ENCODE data around the gene ST6GALNAC6.

The ST6GALNAC6 gene, protein sequence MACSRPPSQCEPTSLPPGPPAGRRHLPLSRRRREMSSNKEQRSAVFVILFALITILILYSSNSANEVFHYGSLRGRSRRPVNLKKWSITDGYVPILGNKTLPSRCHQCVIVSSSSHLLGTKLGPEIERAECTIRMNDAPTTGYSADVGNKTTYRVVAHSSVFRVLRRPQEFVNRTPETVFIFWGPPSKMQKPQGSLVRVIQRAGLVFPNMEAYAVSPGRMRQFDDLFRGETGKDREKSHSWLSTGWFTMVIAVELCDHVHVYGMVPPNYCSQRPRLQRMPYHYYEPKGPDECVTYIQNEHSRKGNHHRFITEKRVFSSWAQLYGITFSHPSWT

DNA sequence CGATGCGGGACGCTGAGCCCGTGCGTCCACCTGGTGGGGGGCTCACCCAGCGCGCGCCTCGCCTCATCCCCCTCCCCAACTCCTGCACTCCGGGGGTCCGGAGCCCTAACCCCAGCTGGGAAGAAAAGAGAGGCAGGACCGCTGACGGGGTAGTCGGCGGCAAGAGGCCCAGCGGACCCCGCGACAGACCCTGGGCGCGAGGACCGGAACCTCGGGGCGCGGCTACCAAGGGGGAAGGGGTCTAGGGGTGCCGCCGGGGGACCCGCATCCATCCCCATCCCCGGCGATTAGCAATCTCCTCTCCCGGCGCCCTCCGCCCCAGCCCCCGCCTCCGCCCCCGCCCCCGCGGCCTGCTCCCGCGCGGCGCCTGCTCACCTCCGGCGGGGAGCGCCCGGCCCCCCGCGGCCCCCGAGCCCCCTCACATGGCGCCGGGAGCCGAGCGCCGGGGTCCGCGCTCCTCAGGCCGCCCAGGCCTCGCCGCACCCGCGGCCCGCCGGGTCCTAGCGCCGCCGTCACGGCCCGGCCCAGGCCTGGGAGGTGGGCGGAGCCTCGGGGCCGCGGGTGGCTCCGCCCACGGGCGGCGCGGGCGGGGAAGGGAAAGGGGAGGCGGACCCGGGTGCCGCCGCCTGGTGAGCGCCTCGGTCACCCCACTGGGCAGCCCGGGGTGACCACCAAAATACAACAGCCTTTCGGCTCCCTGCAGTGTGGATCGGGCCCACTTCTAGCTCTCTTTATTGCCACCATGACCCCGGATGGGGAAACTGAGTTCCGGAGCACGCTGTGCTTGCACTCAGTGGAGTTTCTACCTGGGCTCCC, at the start of gene ST6GALNAC6:
Gene ST6GALNAC6, minus strand, starts transcription at position 476 of the 816 bp plus-strand sequence. CDS start 1,622 bp downstream, outside the sequence.
- peak; percentile 73 for DNase-seq

DNA sequence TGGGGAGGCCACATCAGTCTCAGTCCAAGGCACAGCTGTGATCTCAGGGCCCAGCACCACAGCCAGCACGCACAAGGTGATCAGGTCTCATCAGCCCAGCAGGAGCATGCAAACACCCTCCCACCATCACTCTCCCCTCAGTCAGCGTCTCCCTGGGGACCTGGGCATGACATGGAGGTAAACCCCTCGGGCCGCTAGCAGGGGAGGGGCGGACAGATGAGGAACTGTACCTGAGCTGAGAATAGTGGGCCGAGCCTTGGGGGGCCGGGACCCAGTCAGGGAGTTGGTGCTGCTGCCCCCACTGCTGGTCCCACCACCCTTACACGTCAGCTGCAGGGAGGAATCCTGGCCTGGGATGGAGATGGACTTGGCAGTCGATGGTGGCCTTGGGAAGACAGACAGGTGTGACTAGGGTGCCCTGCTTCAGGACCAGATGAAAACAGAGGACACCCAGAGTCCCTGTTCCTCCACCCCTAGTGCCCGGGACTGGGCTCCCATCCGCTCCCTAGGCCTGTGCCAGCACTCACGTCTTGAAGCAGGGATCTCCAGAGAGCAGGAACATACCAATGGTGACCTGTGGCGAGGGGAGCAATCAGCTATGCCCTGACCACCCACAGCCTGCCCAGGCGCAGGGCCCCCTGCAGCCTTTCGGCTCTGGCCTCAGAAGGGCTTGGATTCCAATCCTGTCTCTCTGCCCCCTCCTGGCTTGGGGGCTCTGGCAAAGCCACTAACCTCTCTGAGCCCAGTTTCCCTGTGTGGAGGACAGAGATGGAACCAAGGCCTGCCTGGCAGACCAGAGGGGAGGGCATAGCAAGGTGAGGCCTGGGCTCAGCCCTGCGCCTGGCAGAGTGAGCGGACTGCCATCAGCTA, 48.7 kb upstream of the ST6GALNAC6 start:
- no peak for DNase-seq

DNA sequence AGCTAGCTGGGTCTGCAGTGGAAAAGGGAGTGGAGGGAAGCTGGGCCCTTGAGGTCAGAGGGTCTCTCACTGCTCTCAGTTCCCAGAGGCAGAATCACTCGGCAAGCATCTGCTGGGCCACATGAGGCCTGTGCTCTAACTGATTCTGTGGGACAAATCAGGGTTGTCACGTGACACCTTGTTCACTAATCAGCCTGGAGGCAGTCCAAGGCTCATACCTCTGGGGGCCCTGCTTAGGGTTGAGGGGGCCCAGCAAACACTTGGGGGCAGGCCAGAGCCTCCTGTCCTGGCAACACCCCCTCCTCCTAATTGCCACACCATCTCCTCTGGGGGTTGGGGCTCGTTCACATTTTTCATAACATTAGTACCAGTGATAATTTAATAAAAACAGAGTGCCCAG, 47.3 kb upstream of the ST6GALNAC6 start:
- DNase-seq: no peak

DNA sequence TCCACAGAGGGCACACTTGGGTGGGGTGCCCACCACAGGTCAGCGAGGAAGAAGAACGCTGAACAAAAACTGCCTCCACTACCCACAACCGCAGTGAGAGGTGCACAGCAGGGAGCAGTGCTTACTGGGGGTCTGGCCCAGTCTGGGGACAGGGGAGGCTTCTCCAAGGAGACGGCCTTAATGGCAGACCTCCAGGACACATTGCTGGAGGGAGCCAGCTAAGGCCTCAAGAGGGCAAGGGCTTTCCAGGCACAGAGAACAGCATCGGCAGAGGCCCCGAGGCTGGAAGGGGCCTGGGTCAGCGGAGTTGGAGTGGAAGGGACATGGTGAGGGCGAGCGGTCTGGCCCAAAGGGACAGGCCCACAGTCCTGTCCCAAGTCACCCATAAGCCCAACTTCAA, 46.5 kb upstream of the ST6GALNAC6 start:
- DNase-seq: no peak

DNA sequence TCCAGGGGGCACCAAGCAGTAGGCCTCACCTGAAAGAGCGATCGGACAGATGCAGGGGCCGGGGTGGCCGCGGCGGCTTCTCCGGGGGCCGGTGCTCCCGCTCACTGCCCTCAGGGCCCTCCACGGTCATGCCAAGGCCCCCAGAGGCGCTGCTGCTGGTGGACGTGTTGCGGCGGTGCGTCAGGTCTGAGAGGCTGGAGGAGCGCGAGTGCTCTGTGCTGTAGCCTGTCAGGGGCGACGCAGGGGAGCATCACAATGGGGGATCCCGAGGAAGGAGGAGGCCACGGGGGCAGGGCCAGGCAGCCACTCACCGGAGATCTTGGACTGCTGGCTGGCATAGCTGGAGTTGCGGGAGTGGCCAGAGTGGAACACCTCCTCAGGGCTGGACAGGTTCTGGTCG, 45.9 kb upstream of the ST6GALNAC6 start:
- no peak for DNase-seq

DNA sequence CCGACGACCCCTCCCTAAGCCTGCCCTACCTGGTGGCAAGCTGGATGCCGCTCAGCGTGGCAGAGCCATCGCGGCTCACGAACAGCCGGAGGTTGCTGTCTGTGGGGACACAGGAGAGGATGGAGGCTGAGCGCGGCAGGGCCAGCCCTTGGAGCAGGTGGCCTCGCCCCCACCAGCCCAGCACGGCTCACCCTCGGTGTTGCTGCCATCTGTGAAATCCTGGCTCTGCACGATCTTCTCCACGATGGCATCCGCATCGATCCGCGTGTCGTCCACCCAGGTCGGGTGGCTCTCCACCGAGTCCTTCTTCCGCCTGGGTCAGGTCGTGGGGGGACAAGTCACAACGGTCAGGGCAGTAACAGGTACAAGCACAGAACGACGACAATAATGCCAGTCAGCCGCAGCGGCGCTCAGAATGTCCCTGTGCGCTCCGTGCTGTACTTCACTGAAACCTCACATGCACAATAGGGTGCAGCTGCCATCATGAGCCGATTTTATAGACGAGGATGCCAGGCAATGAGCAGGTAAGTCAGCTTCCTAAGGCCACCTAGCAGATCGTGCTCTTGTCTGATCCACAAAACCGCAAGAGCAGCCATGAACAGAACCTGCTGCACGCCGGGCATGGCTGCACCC, 45.3 kb upstream of the ST6GALNAC6 start:
- DNase-seq: no peak

DNA sequence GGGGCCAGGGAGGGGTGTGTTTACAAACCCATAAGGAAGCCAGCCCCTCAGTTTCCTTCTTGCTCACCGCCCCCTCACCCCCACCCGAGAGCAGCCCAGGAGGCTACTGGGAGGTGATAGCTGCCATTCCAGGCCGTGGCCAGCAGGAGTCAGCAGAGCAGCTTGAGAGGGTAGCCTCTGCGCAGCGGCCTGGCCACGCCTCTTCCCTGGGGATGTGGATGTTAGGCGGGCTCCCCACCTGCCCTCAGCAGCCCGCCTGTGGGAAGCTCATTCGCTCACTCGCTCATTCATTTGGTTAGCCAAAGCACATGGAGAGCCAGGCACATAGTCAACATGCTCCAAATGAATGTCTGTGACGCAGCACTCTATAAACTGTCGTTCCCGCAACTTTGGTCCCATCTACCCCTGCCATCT, 44.3 kb upstream of the ST6GALNAC6 start:
- peak; percentile 73 for DNase-seq

DNA sequence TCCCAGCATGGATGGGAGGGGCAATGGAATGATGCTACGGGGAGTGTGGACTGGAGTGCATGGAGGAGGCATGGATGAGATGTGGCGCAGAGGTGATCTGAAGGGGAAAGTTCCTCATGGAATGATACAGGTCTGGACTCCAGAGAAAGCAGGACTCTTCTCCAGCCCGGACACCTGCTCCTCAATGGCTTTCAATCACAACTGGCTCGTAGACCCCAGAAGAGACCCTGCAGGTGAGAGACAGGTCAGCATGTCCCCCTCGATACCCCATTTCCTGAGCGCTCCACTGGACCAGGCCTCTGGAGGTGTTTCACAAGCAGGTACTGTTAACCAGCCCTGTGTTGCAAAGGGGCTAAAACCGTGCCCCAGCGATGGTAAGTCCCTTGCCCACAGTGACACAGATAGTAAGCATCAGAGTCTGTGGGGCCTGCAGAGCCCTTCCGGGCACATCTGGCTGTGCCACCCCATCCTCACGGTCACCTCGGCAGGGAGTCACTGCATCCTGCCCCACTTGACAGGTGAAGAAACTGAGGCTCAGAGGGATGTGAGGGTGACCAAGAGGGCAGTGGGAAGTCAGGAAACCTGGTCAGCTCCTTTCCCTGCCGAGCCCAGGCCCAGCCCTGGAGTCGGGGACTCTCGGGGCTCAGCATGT, 43.7 kb upstream of the ST6GALNAC6 start:
- no peak for DNase-seq

DNA sequence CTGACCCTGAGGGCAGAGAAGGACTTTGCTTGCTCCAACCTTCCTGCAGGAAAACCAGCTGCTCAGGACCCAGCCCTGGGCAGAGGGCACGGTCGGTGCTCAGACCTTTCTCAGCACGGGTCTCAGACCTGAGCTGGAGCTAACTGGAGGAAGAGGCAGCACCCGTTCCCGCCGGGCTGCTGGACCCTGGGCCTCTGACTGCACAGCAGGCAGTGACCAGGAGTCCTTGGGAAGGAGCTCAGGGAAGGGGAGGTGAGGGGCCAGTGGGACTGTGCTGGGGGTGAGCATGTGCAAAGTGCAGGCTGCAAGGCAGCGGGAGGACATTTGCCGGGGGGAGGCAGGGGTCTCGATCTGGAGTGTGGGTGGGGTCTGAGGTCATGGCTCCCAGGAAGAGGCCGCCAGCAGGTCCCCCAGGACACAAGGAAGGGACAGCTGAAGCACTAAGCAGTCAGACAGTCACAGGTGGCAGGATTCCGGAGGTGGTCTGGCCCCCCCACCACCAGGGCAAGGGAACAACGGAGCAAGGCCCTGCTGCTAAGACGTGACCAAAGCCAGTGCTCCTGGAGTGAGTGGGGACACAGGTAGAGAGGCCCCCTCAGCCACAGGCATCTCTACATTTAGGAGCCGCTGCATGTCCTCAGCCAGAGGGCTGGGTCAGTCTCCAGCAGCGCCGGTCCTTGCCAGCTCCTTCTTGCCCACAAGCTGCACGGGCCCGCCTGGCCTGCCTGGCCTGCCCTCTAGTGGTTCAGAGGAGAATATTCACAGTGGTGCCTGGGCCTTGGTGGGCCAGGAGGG, 43.0 kb upstream of the ST6GALNAC6 start:
- peak; percentile 56 for DNase-seq

DNA sequence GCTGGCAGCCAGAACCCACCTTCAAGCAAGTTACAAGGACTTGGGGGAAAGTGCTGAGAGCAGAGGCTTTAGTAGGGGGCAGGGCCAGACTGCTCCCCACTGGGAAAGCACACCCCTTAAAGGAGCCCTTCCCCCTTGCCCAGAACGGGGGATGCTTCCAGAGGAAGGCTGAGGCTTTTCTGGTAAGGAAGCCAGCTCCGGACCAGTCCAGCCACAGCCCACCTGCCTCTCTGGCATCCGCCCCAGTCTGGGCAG, 42.5 kb upstream of the ST6GALNAC6 start:
- no peak for DNase-seq

DNA sequence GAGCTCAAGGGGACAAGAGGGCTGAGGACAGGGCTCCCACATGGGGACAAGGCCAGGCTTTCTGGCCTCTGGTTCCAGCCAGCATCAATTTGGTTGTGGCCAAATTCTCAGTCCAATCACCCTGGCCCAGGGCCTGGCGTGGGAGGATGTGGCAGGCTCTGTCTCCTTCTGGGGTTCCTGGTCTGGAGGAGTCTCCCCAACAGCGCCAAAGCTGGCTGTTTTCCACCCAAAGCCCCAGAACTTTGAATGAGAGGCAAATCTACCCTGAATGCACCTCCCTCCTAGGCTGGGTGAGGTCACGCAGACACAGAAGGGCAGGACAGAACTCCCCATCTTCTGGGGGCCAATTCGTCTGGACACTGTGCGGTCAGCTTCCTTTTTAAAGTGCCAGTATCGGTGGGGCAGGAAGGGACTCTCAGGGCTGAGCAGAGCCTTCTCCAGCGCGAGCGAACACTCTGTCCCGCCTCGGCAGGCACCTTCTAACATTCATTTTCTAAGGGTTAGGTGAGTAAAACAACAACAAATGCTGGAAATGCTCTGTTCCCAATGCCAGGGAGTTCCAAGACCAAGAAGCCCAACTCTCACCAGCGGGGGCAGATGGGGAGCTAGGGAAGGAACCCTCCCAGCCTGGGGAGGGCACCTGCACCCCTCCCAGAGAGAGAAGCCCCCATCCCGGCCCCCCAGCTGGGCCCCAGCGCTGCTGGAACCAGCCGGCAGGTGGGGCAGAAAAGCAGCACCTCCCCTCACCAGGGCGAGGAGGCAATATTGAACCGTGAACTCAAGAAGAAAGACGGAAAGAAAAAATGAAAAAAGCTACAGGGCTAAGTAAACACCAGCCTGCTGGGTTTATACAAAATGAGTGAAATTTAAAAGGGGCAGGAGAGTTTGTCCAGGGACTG, 41.9 kb upstream of the ST6GALNAC6 start:
- no peak for DNase-seq

DNA sequence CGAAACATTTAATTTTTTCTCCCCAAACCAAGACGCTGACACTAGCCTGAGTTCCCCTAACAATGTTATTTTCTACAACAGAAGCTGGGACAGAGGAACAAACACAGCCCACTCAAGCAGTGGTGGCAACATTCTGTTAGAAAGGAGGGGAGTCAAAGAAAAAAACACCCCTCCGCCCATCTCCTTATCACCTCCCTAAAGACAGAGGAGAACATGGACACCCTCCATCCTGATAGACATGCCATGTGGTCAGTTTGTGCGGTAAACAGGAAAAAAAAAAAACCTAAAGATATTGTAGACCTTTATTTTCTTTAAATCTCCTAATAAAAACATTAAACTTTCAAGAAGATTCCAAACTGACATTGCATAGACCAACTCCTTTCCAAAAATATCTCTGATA, 41.2 kb upstream of the ST6GALNAC6 start:
- DNase-seq: no peak

DNA sequence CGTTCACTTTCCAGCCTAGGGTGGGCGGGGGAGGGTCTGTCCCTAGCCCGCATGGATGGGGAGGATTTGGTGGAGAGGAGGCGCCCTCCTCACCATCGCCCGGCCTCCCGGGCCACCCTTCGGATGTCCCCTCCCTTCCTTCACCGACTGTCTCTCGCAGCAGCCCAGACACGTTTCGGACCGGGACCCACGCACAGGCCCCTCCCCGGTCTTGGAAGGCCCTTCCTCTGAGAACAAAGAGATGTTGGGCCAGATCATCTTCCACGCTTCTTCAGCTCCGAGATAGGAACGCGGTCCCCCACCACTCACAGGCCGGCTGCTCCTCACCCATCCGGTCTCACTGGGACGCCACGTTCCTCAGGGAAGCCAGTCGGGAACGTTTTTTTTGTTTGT, 38.9 kb upstream of the ST6GALNAC6 start:
- DNase-seq: no peak

DNA sequence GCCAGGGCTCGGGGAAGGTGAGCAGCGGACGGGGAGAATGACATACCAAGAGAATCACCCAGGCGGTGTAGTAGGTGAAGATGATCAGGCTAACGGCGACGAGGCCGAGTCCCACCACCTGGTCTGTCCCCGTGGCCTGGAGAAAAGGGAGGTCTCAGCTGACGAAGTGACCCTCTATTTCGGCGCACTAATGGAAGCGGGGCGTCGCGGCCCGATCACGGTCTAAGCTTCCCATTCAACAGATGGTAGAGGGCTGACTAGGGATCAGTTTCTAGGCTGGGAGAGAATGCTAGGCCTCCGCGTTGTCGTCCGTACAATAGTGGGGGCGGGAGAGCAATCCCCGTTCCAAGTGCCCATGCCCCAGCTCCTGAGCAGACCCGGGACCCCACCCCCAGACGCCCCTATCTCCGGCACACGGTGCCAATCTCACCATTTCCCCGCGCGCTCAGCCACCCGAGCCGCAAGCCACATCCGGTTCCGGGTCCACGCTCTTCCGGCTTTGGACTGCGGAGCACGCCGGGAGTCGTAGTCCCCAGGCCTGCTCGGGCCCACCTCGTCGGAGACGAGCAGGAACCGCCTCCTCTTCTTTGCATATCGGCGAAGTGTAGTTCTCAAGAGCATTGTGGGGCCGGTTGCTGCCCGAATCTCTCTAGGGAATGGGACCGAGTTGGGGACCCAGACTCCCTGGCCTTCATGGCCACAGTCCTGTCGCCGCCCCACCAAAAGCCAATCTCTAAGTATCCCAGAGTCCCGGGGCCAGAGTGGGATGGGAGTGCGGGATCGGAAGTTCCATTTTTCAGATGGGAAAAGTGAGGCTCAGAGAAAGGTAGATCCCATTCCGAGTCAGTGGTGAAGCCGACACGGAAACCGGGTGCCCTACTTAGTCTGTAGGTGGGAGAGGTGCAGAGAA, 38.2 kb upstream of the ST6GALNAC6 start, which contains the start of gene DPM2:
Gene DPM2, minus strand, starts transcription at position 467 of the 910 bp plus-strand sequence. Its CDS starts 34 bp downstream, at position 433.
- peak; percentile 94 for DNase-seq

DNA sequence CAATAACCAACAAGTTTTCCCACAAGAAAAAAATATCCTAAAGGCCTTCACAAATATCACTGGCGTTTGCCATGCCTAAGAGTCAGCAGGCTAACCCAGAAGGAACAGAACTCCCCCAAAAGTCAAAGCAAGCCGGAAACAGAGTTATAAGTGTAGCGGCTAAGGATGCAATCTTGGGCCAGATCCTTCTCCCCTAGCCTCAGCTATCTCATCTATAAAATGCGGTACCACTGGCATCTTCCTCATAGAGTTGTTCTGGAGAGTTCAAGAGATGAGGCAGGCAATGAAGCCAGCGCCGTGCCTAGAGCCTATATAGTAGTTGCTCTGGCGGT, 37.6 kb upstream of the ST6GALNAC6 start:
- no peak for DNase-seq

DNA sequence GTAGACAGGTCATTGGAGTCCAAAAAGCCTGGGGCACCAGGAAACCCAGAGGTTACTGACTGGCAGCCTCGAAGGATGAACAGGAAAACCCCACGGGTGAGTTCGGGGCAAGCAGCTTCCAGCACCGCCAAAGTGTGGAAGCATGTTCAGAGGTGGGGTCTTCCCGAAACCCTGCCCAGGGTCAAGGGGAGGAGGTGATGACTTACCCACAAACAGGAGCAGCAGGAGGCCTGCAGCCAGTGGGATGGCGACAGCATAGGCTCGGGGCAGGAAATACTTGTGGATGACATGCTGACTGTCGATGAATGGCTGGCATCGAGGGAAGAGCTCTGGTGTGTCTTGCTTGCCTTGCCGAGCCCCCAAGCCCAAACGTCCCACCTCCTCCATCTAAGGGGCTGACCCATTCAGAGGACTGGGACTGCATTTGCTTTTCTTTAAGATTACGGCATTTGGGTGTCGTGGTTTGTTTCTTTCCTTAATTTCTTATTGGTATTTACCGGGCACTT, 37.0 kb upstream of the ST6GALNAC6 start:
- DNase-seq: no peak

DNA sequence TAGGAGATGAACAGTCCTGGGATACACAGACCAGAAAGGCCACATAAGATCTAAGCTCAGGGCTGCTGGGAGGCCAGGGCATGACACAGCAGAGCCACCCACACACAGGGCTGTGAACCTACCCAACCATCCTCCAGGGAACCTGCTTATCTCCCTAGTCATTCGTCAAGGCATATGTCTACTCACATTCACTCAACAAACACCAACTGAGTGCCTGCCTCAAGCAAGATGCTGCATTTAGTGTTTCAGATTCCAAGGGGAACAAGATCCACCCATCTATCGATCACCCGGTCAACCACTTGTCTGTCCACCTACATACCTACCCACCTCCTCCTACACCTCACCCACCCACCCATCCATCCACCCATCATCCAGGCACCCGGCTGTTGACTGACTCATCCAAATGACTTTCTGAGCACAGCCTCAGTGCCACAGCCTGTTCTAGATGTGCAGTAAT, 36.4 kb upstream of the ST6GALNAC6 start:
- no peak for DNase-seq

DNA sequence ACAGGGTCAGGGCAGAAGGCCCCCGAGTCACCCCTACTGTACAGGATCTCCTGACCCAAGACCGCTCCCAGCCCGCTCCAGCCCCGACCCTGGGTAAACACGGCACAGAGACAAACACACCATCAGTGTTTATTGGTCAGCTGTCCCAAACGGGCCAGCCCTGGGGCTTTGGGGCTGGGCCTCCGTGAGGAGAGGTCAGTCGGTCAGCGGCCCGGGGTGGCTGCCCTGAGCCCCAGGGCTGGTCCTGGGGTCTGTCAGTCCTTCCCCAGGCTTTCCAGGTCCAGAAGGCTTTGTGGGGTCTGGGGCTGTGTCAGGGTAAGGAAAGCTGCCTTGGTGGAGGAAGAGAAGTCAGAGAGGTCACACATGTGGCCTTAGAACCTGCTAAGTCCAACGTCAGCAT, 35.6 kb upstream of the ST6GALNAC6 start:
- no peak for DNase-seq

DNA sequence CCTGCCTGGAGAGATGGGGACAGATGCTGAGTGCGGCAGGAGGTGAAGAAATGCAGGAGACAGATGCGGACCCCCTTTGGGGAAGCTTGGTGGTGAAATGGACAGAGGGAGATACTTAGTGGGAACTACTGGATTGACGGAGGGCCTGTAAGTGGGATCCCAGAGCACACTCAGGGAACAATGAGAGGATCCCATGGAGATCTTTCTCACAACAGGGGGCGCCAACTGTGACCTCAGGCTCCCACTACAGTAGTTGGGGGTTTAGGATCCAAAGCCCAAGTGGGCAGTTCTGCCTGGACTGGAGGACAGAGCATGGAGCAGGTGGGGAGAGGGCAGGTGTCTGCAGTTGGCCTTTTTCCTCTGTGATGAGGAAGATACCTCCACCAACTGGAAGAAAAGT, 34.8 kb upstream of the ST6GALNAC6 start:
- no peak for DNase-seq
